H1 (cell line): ENCODE measurements around the gene CFAP91.

Experiments
- BACH1 ChIP-seq: IDR thresholded peaks from 2 replicates; pipeline ENCODE4 v1.6.1; 2012; ENCODE audit warnings: low read length, improper control_type of control experiment
- EP300 ChIP-seq, 2 experiments: IDR thresholded peaks; 1 replicate in 1 of 2; 2 replicates in 1 of 2; pipeline ENCODE4 v1.6.1; 2011 to 2012; ENCODE audit warnings: low read depth in 2 of 2, low read length in 2 of 2, mild to moderate bottlenecking in 2 of 2, borderline replicate concordance in 1 of 2, inconsistent platforms in 1 of 2, moderate library complexity in 1 of 2

GRCh38 chr3:119677641-119677934 lies 25.2 kb upstream of the CFAP91 start:
- TF ChIP-seq EP300 (IDR thresholded peaks at IDR 0.05; ENCODE audit: borderline replicate concordance in 1 of 2, low read depth in 2 of 2, low read length in 2 of 2) (no peak), BACH1 (no peak)
